Liver (tissue), 9 donors: Measurements from ENCODE around the gene RER1. TPM values are rescaled to one million over a fixed set of nuclear protein-coding genes. Genes with fewer than 3 reads are reported as not detected.

Experiments
- DNase-seq: peaks from one replicate; pipeline ENCODE4 v3.0.0-alpha.2; 2017; ENCODE audit warnings: low spot score
- H3K27ac ChIP-seq, 2 donors: one replicate each; pipeline ENCODE4 v1.7.0; 2013; ENCODE audit warnings: inconsistent platforms in 2 of 2, low read length in 2 of 2, control low read depth in 1 of 2, low read depth in 1 of 2, mild to moderate bottlenecking in 1 of 2
- H3K27me3 ChIP-seq, 4 donors: one replicate each; pipeline versions ENCODE4 v1.6.1 to v1.7.0; 2013; ENCODE audit warnings: low read length in 3 of 4, inconsistent platforms in 1 of 4, mild to moderate bottlenecking in 1 of 4, moderate library complexity in 1 of 4; ENCODE audit not compliant: control insufficient read depth in 4 of 4, insufficient read depth in 4 of 4
- H3K36me3 ChIP-seq, 4 donors: one replicate each; pipeline versions ENCODE4 v1.6.1 to v1.7.0; 2013; ENCODE audit warnings: low read length in 3 of 4, mild to moderate bottlenecking in 3 of 4, low read depth in 1 of 4, moderate library complexity in 1 of 4; ENCODE audit not compliant: control insufficient read depth in 4 of 4, insufficient read depth in 3 of 4
- H3K4me1 ChIP-seq, 4 donors: one replicate each; pipeline versions ENCODE4 v1.6.1 to v1.7.0; 2013; ENCODE audit warnings: low read length in 3 of 4, mild to moderate bottlenecking in 3 of 4, moderate library complexity in 1 of 4; ENCODE audit not compliant: control insufficient read depth in 4 of 4, insufficient read depth in 4 of 4
- H3K4me3 ChIP-seq, 3 donors: one replicate each; pipeline versions ENCODE4 v1.6.1 to v1.7.0; 2013; ENCODE audit warnings: low read length in 3 of 3, control low read depth in 1 of 3, low read depth in 1 of 3, mild to moderate bottlenecking in 1 of 3
- H3K9ac ChIP-seq, 2 donors: one replicate each; pipeline ENCODE4 v1.7.0; 2013; ENCODE audit warnings: low read length in 2 of 2, mild to moderate bottlenecking in 2 of 2, moderate library complexity in 2 of 2, control low read depth in 1 of 2, low read depth in 1 of 2
- H3K9me3 ChIP-seq, 4 donors: one replicate each; pipeline versions ENCODE4 v1.6.1 to v1.7.0; 2013; ENCODE audit warnings: low read length in 3 of 4; ENCODE audit not compliant: control insufficient read depth in 4 of 4
- EGR1 ChIP-seq, 2 donors: IDR thresholded peaks; 2 replicates each; pipeline ENCODE4 v1.6.1; 2016 to 2018; ENCODE audit warnings: antibody characterized with exemption in 2 of 2, low read depth in 2 of 2
- FOXA1 ChIP-seq: IDR thresholded peaks from 2 replicates; pipeline ENCODE4 v1.6.1; 2016; ENCODE audit warnings: antibody characterized with exemption
- FOXA2 ChIP-seq: IDR thresholded peaks from 2 replicates; pipeline ENCODE4 v1.6.1; 2016; ENCODE audit warnings: antibody characterized with exemption
- GABPA ChIP-seq, 2 donors: IDR thresholded peaks in 1 of 2; conservative IDR thresholded peaks in 1 of 2; 2 replicates each; pipeline ENCODE4 v1.6.1; 2016; ENCODE audit warnings: antibody characterized with exemption in 2 of 2, mild to moderate bottlenecking in 1 of 2, moderate library complexity in 1 of 2
- HNF4A ChIP-seq, 2 donors: conservative IDR thresholded peaks; 2 replicates each; pipeline ENCODE4 v1.6.1; 2016; ENCODE audit warnings: antibody characterized with exemption in 2 of 2, mild to moderate bottlenecking in 2 of 2
- HNF4G ChIP-seq: IDR thresholded peaks from 2 replicates; pipeline ENCODE4 v1.6.1; 2016; ENCODE audit warnings: antibody characterized with exemption
- JUND ChIP-seq, 2 donors: IDR thresholded peaks; 2 replicates each; pipeline ENCODE4 v1.6.1; 2016; ENCODE audit warnings: antibody characterized with exemption in 2 of 2
- NR2F2 ChIP-seq: IDR thresholded peaks from 2 replicates; pipeline ENCODE4 v1.6.1; 2016; ENCODE audit warnings: antibody characterized with exemption
- RAD21 ChIP-seq, 2 donors: IDR thresholded peaks; 2 replicates each; pipeline ENCODE4 v1.6.1; 2016; ENCODE audit warnings: antibody characterized with exemption in 2 of 2, mild to moderate bottlenecking in 2 of 2
- RXRA ChIP-seq, 2 donors: IDR thresholded peaks; 2 replicates each; pipeline ENCODE4 v1.6.1; 2017 to 2018; ENCODE audit warnings: antibody characterized with exemption in 2 of 2, mild to moderate bottlenecking in 1 of 2
- SP1 ChIP-seq: IDR thresholded peaks from 2 replicates; pipeline ENCODE4 v1.6.1; 2018; ENCODE audit warnings: antibody characterized with exemption, mild to moderate bottlenecking
- TAF1 ChIP-seq: conservative IDR thresholded peaks from 2 replicates; pipeline ENCODE4 v1.6.1; 2016; ENCODE audit warnings: antibody characterized with exemption, mild to moderate bottlenecking
- YY1 ChIP-seq: IDR thresholded peaks from 2 replicates; pipeline ENCODE4 v1.6.1; 2016; ENCODE audit warnings: antibody characterized with exemption, mild to moderate bottlenecking
- WGBS: extraction: QIAGEN DNeasy Blood & Tissue Kit; methylation state at CpG from one replicate; pipeline ENCODE4 v1.1.7; 2013; 5-methylcytosine and 5-hydroxymethylcytosine counted together
- polyA plus RNA-seq, 2 donors: library from polyadenylated mRNA; stranded (reverse) in 1 of 2; unstranded in 1 of 2; fragments of 200-250 nt in 1 of 2; fragments of >200 nt in 1 of 2; fragmentation: Nextera tagmentation in 1 of 2; extraction: Ambion mirVana in 1 of 2; gene quantifications; one replicate each; pipeline versions ENCODE4 v1.2.1 to v1.2.3, GENCODE V29; 2013 to 2015
- total RNA-seq, 2 donors: library from RNA; depleted of rRNA; stranded (reverse); fragments of >200 nt; gene quantifications; one replicate each; pipeline ENCODE4 v1.2.3, GENCODE V29; 2014
- TF ChIP-seq, protein P1 (sequence below): IDR thresholded peaks from 2 replicates; pipeline ENCODE4 v1.6.1; 2016; ENCODE audit warnings: antibody characterized with exemption
- TF ChIP-seq, protein P2 (sequence below): IDR thresholded peaks from 2 replicates; pipeline ENCODE4 v1.6.1; 2016; ENCODE audit warnings: antibody characterized with exemption
- TF ChIP-seq, protein P3 (sequence below): IDR thresholded peaks from 2 replicates; pipeline ENCODE4 v1.6.1; 2016; ENCODE audit warnings: antibody characterized with exemption
- TF ChIP-seq, protein P4 (sequence below): IDR thresholded peaks from 2 replicates; pipeline ENCODE4 v1.6.1; 2016; ENCODE audit warnings: antibody characterized with exemption, mild to moderate bottlenecking
- TF ChIP-seq, protein P5 (sequence below): fragments of 150-350 bp; IDR thresholded peaks from 2 replicates; pipeline ENCODE4 v1.5.1; 2017; ENCODE audit warnings: improper control_type of control experiment, low read depth, low read length; ENCODE audit not compliant: missing input control
- donor health status: healthy.
- donor health status: healthy.
- donor health status: healthy.
- donor health status: healthy.
- donor health status: healthy.

Gene RER1
- total and polyA plus RNA-seq, 4 donors, result 43.5 to 142 (median 89.7) TPM

DNA sequence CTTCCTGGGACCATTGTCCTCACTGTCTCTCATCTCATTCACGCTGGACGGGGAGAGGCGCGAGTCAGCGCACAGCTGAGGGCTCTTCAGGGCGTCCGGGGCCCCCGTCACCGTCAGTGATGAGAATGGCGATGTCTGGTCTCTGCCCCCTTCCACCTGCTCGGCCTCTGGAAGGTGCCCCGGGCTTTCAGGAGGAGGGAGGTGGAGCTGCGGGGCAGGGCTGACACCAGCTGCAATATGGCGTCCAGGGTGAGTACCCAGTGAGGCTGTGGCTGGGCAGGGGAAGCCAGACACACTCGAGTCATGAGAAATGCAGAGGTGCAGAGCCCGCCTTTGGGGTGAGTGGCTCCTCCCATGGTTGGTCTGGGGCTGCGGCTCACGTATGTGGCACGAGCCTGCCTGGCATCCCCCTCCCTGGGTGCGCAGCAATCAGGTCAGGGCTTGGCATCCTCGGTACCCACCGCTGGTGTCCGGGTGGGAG is 15.3 kb upstream of the RER1 start (continued):
- TF ChIP-seq, protein P1, sequence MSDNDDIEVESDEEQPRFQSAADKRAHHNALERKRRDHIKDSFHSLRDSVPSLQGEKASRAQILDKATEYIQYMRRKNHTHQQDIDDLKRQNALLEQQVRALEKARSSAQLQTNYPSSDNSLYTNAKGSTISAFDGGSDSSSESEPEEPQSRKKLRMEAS, result no peak
- TF ChIP-seq, protein P2, sequence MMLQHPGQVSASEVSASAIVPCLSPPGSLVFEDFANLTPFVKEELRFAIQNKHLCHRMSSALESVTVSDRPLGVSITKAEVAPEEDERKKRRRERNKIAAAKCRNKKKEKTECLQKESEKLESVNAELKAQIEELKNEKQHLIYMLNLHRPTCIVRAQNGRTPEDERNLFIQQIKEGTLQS, result no peak
- no peak for TF ChIP-seq YY1
- TF ChIP-seq TAF1, result no peak
- TF ChIP-seq, protein P3, sequence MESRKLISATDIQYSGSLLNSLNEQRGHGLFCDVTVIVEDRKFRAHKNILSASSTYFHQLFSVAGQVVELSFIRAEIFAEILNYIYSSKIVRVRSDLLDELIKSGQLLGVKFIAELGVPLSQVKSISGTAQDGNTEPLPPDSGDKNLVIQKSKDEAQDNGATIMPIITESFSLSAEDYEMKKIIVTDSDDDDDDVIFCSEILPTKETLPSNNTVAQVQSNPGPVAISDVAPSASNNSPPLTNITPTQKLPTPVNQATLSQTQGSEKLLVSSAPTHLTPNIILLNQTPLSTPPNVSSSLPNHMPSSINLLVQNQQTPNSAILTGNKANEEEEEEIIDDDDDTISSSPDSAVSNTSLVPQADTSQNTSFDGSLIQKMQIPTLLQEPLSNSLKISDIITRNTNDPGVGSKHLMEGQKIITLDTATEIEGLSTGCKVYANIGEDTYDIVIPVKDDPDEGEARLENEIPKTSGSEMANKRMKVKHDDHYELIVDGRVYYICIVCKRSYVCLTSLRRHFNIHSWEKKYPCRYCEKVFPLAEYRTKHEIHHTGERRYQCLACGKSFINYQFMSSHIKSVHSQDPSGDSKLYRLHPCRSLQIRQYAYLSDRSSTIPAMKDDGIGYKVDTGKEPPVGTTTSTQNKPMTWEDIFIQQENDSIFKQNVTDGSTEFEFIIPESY, result no peak
- no peak for TF ChIP-seq HNF4G
- no peak for TF ChIP-seq GABPA (IDR thresholded peaks at IDR 0.05 in 1 of 2, conservative IDR thresholded peaks at IDR 0.05 in 1 of 2)
- TF ChIP-seq HNF4A (conservative IDR thresholded peaks at IDR 0.05), result no peak

DNA sequence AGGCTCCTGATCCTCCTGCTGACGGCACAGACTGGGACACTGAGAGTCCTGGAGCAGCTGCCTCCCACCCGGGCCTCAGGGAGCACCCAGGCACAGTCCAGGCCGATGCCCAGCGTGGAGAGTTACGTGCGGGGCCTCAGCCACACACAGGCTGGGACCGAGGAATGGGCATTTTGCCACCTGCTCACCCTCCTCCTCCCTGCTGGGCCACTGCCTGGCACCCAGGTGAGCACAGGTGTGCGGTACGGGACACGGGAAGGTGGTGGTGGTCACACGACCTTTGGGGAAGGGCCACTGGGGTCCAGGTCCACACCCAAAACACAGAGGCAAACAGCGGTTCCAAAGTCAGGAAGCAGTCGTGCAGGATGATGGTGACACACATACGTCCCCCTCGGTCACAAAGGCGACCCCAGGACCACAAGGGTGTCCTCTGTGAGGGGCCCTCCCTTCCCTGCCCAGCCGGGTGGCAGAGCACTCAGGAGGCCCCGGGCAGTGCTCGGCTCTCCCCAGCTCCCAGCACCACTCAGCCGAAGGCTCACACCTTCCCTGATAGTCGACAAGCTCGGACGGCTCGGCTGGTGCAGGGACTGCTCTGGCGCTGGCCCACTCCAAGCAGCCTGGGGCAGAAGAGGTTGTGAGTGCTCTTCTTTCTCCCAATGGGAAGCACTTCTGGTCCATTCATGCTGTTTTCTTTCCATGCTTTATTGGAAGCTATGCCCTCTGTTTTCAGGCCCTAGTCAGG is 14.5 kb upstream of the RER1 start:
- TF ChIP-seq TAF1 (no peak), HNF4A (conservative IDR thresholded peaks at IDR 0.05) (no peak), NR2F2 (no peak), FOXA1 (no peak), EGR1 (IDR thresholded peaks at IDR 0.05; ENCODE audit: low read depth in 2 of 2) (no peak), HNF4G (no peak), GABPA (IDR thresholded peaks at IDR 0.05 in 1 of 2, conservative IDR thresholded peaks at IDR 0.05 in 1 of 2) (no peak), JUND (IDR thresholded peaks at IDR 0.05) (no peak), FOXA2 (no peak), RXRA (IDR thresholded peaks at IDR 0.05) (no peak), YY1 (no peak), SP1 (no peak), RAD21 (IDR thresholded peaks at IDR 0.05) (no peak)
- TF ChIP-seq, protein P4, sequence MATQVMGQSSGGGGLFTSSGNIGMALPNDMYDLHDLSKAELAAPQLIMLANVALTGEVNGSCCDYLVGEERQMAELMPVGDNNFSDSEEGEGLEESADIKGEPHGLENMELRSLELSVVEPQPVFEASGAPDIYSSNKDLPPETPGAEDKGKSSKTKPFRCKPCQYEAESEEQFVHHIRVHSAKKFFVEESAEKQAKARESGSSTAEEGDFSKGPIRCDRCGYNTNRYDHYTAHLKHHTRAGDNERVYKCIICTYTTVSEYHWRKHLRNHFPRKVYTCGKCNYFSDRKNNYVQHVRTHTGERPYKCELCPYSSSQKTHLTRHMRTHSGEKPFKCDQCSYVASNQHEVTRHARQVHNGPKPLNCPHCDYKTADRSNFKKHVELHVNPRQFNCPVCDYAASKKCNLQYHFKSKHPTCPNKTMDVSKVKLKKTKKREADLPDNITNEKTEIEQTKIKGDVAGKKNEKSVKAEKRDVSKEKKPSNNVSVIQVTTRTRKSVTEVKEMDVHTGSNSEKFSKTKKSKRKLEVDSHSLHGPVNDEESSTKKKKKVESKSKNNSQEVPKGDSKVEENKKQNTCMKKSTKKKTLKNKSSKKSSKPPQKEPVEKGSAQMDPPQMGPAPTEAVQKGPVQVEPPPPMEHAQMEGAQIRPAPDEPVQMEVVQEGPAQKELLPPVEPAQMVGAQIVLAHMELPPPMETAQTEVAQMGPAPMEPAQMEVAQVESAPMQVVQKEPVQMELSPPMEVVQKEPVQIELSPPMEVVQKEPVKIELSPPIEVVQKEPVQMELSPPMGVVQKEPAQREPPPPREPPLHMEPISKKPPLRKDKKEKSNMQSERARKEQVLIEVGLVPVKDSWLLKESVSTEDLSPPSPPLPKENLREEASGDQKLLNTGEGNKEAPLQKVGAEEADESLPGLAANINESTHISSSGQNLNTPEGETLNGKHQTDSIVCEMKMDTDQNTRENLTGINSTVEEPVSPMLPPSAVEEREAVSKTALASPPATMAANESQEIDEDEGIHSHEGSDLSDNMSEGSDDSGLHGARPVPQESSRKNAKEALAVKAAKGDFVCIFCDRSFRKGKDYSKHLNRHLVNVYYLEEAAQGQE, result no peak
- TF ChIP-seq, protein P1, result no peak
- TF ChIP-seq, protein P3, result no peak
- TF ChIP-seq, protein P2, result no peak
- TF ChIP-seq, protein P5, sequence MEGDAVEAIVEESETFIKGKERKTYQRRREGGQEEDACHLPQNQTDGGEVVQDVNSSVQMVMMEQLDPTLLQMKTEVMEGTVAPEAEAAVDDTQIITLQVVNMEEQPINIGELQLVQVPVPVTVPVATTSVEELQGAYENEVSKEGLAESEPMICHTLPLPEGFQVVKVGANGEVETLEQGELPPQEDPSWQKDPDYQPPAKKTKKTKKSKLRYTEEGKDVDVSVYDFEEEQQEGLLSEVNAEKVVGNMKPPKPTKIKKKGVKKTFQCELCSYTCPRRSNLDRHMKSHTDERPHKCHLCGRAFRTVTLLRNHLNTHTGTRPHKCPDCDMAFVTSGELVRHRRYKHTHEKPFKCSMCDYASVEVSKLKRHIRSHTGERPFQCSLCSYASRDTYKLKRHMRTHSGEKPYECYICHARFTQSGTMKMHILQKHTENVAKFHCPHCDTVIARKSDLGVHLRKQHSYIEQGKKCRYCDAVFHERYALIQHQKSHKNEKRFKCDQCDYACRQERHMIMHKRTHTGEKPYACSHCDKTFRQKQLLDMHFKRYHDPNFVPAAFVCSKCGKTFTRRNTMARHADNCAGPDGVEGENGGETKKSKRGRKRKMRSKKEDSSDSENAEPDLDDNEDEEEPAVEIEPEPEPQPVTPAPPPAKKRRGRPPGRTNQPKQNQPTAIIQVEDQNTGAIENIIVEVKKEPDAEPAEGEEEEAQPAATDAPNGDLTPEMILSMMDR, result no peak
- Histone ChIP-seq H3K9ac (no peak overlapping the region), H3K27me3 (no peaks in the 10 kb centered on the region), H3K4me1 (no peaks in the 10 kb centered on the region), H3K36me3 (no peaks in the 10 kb centered on the region), H3K4me3 (no peak overlapping the region), H3K27ac (no peak overlapping the region), H3K9me3 (no peaks in the 10 kb centered on the region)
- DNase-seq, result no peak
- 84% methylated on average over 25 of the region's 25 CpGs for WGBS
